Fibroblast of lung (primary cell): ENCODE results near the gene LCE2D. TPM values are rescaled to one million over a fixed set of nuclear protein-coding genes. Genes with fewer than 3 reads are reported as not detected.

Experiments used
- DNase-seq, 2 donors: peaks; one replicate each; pipeline versions ENCODE4 v3.0.0 to v3.0.0-alpha.2; 2010; ENCODE audit warnings: low read depth in 2 of 2
- H2AFZ ChIP-seq: 2 replicates; pipeline ENCODE4 v1.5.1; 2012; ENCODE audit warnings: low read length, control low read depth, inconsistent platforms
- H3K27ac ChIP-seq: 2 replicates; pipeline ENCODE4 v1.5.1; 2011; ENCODE audit warnings: low read length, control low read depth; ENCODE audit not compliant: insufficient read depth
- H3K27me3 ChIP-seq: 2 replicates; pipeline ENCODE4 v1.5.1; 2011; ENCODE audit warnings: mild to moderate bottlenecking, low read length; ENCODE audit not compliant: control insufficient read depth, insufficient read depth
- H3K36me3 ChIP-seq: 2 replicates; pipeline ENCODE4 v1.5.1; 2011; ENCODE audit warnings: low read length; ENCODE audit not compliant: control insufficient read depth, insufficient read depth
- H3K4me1 ChIP-seq: 2 replicates; pipeline ENCODE4 v1.5.1; 2011; ENCODE audit warnings: low read length; ENCODE audit not compliant: control insufficient read depth, insufficient read depth; ENCODE audit errors: extremely low read depth
- H3K4me2 ChIP-seq: 2 replicates; pipeline ENCODE4 v1.5.1; 2011; ENCODE audit warnings: low read length, control low read depth; ENCODE audit not compliant: insufficient read depth; ENCODE audit errors: extremely low read depth
- H3K4me3 ChIP-seq, 4 experiments: fragments of 200-600 bp in 1 of 4; sonication (generic) in 1 of 4; replicated peaks in 1 of 4; 2 replicates each; pipeline ENCODE4 v1.5.1; 2011 to 2016; ENCODE audit warnings: low read length in 4 of 4, low read depth in 3 of 4, mild to moderate bottlenecking in 3 of 4, control low read depth in 2 of 4, inconsistent platforms in 1 of 4, mixed read lengths in 1 of 4; ENCODE audit not compliant: insufficient read depth in 1 of 4; ENCODE audit errors: control extremely low read depth in 1 of 4
- H3K79me2 ChIP-seq: 2 replicates; pipeline ENCODE4 v1.5.1; 2012; ENCODE audit warnings: mild to moderate bottlenecking, low read length, inconsistent platforms; ENCODE audit not compliant: control insufficient read depth, insufficient read depth
- H3K9ac ChIP-seq: 2 replicates; pipeline ENCODE4 v1.5.1; 2011; ENCODE audit warnings: mild to moderate bottlenecking, low read length, control low read depth; ENCODE audit not compliant: insufficient read depth
- H3K9me3 ChIP-seq: 2 replicates; pipeline ENCODE4 v1.5.1; 2012; ENCODE audit warnings: low read depth, low read length; ENCODE audit not compliant: control insufficient read depth, insufficient read depth
- H4K20me1 ChIP-seq: 2 replicates; pipeline ENCODE4 v1.5.1; 2011; ENCODE audit warnings: low read length; ENCODE audit not compliant: control insufficient read depth, insufficient read depth; ENCODE audit errors: extremely low read depth
- EZH2 ChIP-seq: IDR thresholded peaks from 2 replicates; pipeline ENCODE4 v1.5.1; 2012; ENCODE audit warnings: low read length, control low read depth, mild to moderate bottlenecking; ENCODE audit errors: missing control alignments
- polyA plus RNA-seq, 2 donors: library from polyadenylated mRNA; depleted of rRNA in 1 of 2; stranded (reverse) in 1 of 2; unstranded in 1 of 2; fragments of >200 nt; gene quantifications; 2 replicates each; pipeline ENCODE4 v1.2.1, GENCODE V29; 2011 to 2012; ENCODE audit warnings: missing spikeins in 1 of 2
- total RNA-seq: library from RNA; depleted of rRNA; stranded (reverse); fragments of >200 nt; gene quantifications from 2 replicates; pipeline ENCODE4 v1.2.1, GENCODE V29; 2014
- TF ChIP-seq, protein P1 (sequence below), 2 donors: IDR thresholded peaks in 1 of 2; conservative IDR thresholded peaks in 1 of 2; 1 replicate in 1 of 2; 2 replicates in 1 of 2; pipeline ENCODE4 v1.5.1; 2011 to 2012; ENCODE audit warnings: low read length in 2 of 2, control low read depth in 1 of 2, inconsistent platforms in 1 of 2, low read depth in 1 of 2, mild to moderate bottlenecking in 1 of 2

LCE2D gene
- total and polyA plus RNA-seq, 2 donors (not counting 1 experiment from before 2014, with no cell fraction given), result not detected

- Histone ChIP-seq H3K36me3 (no peaks in the 10 kb centered on the region), H3K9me3 (no peaks in the 10 kb centered on the region), H3K79me2 (no peaks in the 10 kb centered on the region), H3K4me1 (no peaks in the 10 kb centered on the region), H3K4me2 (no peak within 1 kb of the TSS), H4K20me1 (no peaks in the 10 kb centered on the region), H3K27me3 (no peaks in the 10 kb centered on the region), H2AFZ (no peak within 1 kb of the TSS), H3K4me3 (no peak within 1 kb of the TSS), H3K9ac (no peak within 1 kb of the TSS), H3K27ac (no peak within 1 kb of the TSS)
- DNase-seq, result no peak
- TF ChIP-seq EZH2, result no peak
- TF ChIP-seq, protein P1, sequence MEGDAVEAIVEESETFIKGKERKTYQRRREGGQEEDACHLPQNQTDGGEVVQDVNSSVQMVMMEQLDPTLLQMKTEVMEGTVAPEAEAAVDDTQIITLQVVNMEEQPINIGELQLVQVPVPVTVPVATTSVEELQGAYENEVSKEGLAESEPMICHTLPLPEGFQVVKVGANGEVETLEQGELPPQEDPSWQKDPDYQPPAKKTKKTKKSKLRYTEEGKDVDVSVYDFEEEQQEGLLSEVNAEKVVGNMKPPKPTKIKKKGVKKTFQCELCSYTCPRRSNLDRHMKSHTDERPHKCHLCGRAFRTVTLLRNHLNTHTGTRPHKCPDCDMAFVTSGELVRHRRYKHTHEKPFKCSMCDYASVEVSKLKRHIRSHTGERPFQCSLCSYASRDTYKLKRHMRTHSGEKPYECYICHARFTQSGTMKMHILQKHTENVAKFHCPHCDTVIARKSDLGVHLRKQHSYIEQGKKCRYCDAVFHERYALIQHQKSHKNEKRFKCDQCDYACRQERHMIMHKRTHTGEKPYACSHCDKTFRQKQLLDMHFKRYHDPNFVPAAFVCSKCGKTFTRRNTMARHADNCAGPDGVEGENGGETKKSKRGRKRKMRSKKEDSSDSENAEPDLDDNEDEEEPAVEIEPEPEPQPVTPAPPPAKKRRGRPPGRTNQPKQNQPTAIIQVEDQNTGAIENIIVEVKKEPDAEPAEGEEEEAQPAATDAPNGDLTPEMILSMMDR (conservative IDR thresholded peaks at IDR 0.05 in 1 of 2, IDR thresholded peaks at IDR 0.05 in 1 of 2; ENCODE audit: low read depth in 1 of 2, low read length in 2 of 2), result no peak
Measured at GRCh38 chr1:152622803-152623202, 40.4 kb upstream of the LCE2D start, which contains the start of gene LCE3A. Gene LCE3A, minus strand, starts transcription at chr1:152623103. Its CDS starts 0 bp downstream, at chr1:152623103.

DNA sequence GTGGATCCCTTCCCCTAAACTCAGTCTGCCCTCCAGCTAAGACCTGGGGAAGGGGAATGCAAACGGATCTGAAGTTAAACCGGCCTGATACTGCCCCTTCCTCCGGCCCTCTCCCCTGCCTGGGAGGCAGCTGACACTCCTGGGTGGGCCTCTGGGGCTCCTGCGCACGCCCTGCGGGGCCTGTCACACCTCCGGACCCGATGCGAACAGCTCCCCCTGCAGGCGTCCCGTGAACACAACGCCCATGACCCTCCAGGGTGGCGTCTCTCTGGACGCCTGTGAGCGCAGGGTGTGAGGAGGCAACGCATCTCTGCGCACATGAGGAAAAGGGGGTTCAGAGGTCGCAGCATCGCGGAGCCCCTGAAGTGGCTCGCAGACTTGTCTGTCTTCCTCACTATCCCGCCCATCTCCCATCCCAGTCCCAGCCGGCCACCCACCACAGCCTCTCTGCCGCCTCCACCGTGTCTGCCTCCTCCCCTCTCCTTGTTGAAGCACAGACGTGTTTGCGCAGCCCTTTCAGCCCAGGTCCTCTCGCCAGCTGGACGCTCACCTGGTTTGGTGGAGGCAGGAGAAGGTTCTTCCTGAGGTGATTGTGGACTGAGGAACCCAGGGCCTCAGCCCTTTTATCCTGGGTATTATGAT, 39.9 kb upstream of the LCE2D start:
- H3K4me2 ChIP-seq, result no peak overlapping the region
- no peaks in the 10 kb centered on the region for H3K9me3 ChIP-seq
- H2AFZ ChIP-seq, result no peak overlapping the region
- no peaks in the 10 kb centered on the region for H3K4me1 ChIP-seq
- no peaks in the 10 kb centered on the region for H3K27me3 ChIP-seq
- H3K36me3 ChIP-seq, result no peaks in the 10 kb centered on the region
- no peaks in the 10 kb centered on the region for H3K79me2 ChIP-seq
- no peak overlapping the region for H3K4me3 ChIP-seq
- no peaks in the 10 kb centered on the region for H4K20me1 ChIP-seq
- TF ChIP-seq, protein P1 (conservative IDR thresholded peaks at IDR 0.05 in 1 of 2, IDR thresholded peaks at IDR 0.05 in 1 of 2; ENCODE audit: low read depth in 1 of 2, low read length in 2 of 2), result no peak
- TF ChIP-seq EZH2, result no peak
- no peak for DNase-seq
- no peak overlapping the region for H3K9ac ChIP-seq
- no peak overlapping the region for H3K27ac ChIP-seq

DNA sequence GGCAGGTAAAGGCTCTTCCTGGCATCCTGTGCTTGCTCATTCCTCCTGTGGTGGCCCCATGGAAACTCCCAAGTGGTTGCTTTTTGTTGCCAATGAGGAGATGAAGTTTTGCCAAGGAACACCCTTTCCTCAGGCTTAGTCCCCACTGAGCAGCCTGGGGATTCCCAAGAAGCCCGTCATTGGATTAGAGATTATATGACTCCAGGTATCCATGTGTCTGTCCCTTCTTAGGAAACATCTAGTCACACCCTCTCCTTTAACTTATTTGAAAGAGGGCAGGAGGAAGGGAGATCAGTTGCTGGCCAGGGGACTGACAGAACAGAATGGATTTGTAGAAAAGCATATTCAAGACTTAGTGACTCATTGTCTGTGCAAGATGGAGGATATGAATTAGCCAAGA, 36.4 kb upstream of the LCE2D start:
- Histone ChIP-seq H2AFZ (no peak overlapping the region), H3K36me3 (no peaks in the 10 kb centered on the region), H3K79me2 (no peaks in the 10 kb centered on the region), H3K27me3 (no peaks in the 10 kb centered on the region), H3K4me1 (no peaks in the 10 kb centered on the region), H3K4me3 (no peak overlapping the region), H3K27ac (no peak overlapping the region), H4K20me1 (no peaks in the 10 kb centered on the region), H3K9ac (no peak overlapping the region), H3K4me2 (no peak overlapping the region), H3K9me3 (no peaks in the 10 kb centered on the region)
- DNase-seq, result no peak
- TF ChIP-seq, protein P1 (conservative IDR thresholded peaks at IDR 0.05 in 1 of 2, IDR thresholded peaks at IDR 0.05 in 1 of 2; ENCODE audit: low read depth in 1 of 2, low read length in 2 of 2), result no peak
- no peak for TF ChIP-seq EZH2
